Stimulated activated CD8-positive, alpha-beta memory T cell treated with anti-CD3 and anti-CD28 coated beads, Interleukin-15, amount 100 ng/mL, for 4 hours (primary cell): ENCODE data around the gene FOXE1.

Source experiments
- DNase-seq, 2 donors: peaks; one replicate each; pipeline ENCODE4 v3.0.0-alpha.2; 2020; ENCODE audit warnings: low read depth in 2 of 2

Gene FOXE1

GRCh38 chr9:97866848-97867247, 13.8 kb downstream of the FOXE1 start:
- DNase-seq, result no peak

GRCh38 chr9:97868859-97869258, 15.8 kb downstream of the FOXE1 start:
- DNase-seq, result no peak

DNA sequence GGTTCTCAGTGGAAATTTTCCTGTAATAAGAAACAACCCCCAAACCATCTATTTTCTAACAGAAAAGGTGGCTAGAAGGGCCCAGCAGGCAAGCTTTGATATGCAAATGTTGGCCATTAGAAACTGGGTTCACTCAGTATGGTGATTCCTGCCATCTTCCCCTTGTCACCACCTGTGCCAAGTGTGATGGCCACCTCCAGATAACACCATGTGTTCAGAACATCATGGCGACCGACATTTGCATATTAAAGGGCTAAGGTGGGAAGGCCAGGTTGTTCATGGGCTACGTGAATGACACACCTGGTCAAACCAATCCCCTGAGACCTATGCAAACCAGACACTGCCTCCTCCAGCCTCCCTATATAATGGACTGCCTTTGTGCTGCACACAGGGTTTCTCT, 20.4 kb downstream of the FOXE1 start:
- DNase-seq, result no peak

DNA sequence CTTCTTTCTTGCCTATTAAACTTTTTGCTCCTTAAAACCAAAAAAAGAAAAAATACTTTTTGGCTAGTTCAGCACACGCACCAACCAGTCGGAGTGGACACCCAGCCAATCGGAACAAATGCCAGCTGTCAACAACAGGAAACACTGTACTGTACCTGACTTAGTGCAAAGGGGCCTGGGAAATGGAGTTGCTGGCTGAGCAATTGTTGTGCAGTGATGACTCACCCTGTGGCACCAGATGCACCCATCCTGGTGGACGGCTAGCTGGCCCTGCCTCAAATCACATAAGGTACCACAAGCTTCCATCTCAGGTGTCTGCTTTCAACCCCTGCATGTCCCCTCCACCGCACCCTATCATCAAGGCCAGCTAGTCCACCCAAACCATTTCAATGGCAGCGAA, 20.9 kb downstream of the FOXE1 start:
- DNase-seq, result no peak

- no peak for DNase-seq
Observed at GRCh38 chr9:97874624-97875023, 21.6 kb downstream of the FOXE1 start.

DNA sequence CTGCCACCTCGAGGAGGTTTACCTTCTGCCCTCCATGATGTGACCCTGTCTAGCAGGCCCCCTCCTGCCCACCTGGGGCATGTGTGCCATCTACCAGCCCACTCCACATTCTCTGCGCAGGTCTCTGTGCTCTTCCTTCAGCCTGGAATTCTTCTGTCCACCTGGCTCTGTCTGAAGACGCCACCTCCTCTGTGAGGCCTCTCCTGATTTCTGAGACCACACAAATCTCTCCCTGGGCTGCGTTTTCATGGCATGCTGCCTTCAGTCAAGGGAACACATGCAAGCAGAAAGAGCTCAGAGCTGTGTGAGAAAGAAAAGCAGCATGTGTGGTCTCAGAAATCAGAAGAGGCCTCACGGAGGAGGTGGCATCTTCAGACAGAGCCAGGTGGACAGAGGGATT, 22.1 kb downstream of the FOXE1 start:
- DNase-seq, result no peak

DNA sequence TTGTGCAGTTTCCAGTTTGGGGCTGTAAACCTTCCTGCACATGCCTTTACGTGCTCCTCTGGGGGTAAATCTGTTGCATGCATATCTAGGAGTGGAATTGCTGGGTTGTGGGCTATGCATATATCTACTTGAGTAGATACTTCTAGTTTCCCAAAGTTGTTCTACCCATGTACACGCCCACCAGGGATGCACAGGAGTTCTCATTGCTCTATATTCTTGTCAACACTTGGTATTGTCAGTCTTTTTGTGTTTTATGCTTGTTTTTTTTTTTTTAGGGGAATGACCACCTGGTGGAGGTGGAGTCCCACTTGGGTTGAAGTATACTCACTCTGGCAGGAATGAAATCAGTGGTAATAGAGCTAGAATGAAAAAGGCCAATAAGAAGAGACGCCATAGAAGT, 23.0 kb downstream of the FOXE1 start:
- no peak for DNase-seq

DNA sequence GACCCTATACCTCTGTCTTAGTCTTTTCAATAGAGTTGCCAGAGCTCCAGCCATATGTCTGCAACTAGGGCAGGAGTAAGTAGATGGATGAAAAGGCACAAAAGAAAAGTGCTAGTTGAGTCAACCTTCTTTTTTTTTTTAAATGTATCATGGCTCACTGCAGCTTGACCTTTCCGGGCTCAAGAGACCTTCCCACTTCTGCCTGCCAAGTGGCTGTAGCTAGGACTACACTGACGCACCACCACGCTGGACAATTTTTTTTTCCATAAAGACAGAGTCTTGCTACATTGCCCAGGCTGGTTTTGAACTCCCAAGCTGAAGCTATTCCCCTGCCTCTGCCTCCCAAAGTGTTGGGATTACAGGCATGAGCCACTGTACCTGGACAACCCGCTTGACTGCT, 27.3 kb downstream of the FOXE1 start:
- no peak for DNase-seq

DNA sequence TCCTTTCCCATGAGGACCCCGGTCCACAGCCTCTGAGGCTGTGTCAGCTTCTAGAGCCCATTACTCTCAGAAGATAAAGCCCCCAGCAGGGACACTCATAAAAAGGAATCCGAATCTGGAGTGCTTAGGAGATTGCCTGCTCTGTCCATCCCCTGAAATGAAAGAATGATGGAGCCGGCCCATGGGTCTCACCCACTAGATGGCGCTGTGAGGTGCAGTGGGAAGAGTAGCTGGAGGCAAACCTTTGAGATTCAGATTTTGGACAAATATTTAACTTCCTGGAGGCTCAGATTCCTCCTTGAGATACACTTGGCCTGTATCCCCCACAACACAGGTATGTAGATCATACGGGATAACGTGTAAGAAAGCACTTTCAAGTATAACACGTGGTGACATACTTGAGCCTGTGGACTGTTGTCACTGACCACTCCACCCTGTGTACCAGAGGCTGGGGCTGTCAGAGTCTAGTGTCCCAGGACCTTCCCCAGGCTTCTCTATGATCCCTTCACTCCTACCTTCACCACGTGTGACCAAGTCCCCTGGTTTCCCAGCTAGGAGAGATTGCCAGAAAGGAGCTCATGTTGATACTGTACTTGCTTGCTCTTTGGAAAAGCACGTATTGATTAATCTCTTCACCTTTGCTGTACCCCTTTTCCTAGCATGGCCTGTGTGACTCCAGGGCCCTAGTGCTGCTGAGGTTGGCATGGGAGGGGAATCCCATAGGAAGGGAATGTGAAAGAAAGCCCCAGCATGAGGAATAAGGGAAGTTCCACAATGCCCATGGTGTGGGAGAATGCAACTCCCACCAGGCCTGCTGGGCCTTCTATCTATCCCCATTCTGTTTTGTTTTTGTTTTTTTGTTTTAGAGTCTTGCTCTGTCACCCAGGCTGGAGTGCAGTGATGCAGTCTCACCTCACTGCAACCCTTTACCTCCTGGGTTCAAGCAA, 37.2 kb downstream of the FOXE1 start:
- DNase-seq, result no peak

- no peak for DNase-seq
Observed at GRCh38 chr9:97891736-97892135, 38.7 kb downstream of the FOXE1 start.

- DNase-seq, result no peak
Observed at GRCh38 chr9:97892421-97892820, 39.4 kb downstream of the FOXE1 start.

DNA sequence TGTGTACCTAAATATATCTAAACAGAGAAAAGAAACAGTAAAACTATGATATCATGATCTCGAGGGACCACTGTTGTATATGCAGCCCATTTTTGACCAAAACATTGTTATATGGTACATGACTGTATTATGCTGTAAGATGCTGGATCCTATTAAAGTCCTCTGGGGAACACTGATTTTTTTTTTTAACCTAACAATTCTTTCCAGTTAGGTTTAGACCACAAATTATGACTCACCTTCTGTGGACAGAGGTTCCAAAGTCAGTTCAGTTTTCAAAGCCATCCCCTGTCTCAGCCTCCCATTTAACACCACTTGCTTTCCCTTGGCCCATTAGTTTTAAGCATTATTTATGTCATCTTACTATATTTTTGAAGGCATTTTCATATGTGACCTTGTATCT, 42.2 kb downstream of the FOXE1 start:
- DNase-seq, result no peak

DNA sequence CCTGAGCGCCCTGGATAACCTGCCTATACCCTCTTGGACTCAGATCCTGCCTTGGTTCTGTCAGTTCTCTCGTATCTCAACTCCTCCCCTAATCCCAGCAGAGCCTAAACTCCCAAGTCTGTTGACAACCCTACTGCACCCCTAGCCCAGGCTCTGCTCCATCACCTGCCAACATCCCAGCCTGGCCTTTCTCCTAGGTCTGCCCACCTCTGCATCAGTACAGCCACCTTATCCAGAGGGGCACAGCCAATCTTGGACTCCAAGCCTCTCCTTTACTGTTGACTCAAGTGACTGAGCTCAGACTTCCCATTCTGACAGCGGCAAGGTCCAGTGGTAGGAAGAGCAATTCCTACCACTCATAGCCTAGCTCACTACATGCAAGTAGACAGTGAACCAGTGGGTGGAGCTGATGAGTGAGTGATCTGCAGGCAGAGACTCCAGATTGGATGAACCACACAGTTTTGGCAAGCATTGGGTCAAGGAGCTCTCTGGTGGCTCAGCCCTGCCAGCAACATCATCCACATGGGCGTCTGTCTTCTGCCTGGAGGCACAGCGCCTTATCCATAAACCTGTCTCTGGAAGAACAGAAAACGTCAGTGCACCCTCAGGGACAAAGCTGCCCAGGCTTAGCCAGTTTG, 42.8 kb downstream of the FOXE1 start:
- no peak for DNase-seq

- DNase-seq, result no peak
Observed at GRCh38 chr9:97900103-97900737, 47.2 kb downstream of the FOXE1 start.

GRCh38 chr9:97900738-97901565, 47.9 kb downstream of the FOXE1 start:
- DNase-seq, result no peak

DNA sequence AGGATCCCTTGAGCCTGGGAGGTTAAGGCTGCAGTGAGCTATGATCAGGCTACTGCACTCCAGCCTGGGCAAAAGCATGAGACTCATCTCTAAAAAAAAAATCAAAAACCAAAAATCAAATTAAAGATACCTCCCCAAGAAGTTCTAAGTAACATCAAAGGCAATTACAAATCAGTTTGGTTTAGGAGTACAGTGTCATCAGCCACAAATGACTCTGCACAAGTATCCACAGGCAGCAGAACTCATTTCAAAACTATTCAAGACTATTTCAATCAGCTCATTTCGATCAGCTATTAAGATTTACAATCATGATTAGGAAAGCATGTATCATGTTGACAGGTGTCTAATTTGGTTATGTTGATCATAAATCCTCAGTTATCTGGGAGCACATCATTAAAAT, 50.2 kb downstream of the FOXE1 start:
- DNase-seq, result no peak

GRCh38 chr9:97904725-97905124, 51.7 kb downstream of the FOXE1 start:
- no peak for DNase-seq

DNA sequence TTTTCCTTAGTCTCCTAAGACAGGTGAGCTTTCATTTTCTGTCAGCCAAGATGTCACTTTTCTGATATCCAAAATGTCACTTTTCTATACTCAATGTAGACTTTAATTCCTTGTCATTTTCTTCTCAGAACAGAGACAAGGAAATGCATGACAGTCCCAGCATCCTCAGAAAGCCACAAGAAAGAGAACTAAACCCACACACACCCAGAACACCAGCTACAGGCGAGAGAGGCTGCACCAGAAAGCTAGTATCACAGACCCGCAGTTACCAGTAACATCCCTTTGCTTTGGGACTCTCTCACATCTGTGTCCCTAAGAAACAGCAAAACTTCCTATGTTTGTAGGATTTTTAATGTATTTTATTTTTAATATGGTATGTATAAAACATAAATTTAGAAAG, 52.2 kb downstream of the FOXE1 start:
- DNase-seq, result no peak
